Mucosa of descending colon (tissue), 3 donors: ENCODE results near the gene ALPI. TPM values are rescaled to one million over a fixed set of nuclear protein-coding genes. Genes with fewer than 3 reads are reported as not detected.
"Not testable (repeated sequence)": the region's sequence is repeated elsewhere in the genome, so short reads cannot be mapped to it uniquely, and the experiment has no call there.

ENCODE experiments used
- ATAC-seq: fragments of 200-7000 bp; cut with Tn5 transposase; one replicate; pipeline ENCODE4 v1.9.1; 2020; ENCODE audit warnings: mild to moderate bottlenecking, moderate library complexity
- DNase-seq, 3 donors: peaks; one replicate each; pipeline ENCODE4 v3.0.0-alpha.2; 2020
- H3K36me3 ChIP-seq: fragments of 200-600 bp; one replicate; pipeline ENCODE4 v1.8.0; 2021; ENCODE audit warnings: low read depth, mild to moderate bottlenecking
- H3K4me1 ChIP-seq: fragments of 200-600 bp; one replicate; pipeline ENCODE4 v1.8.0; 2021; ENCODE audit warnings: low read depth, mild to moderate bottlenecking
- H3K4me3 ChIP-seq: fragments of 200-600 bp; one replicate; pipeline ENCODE4 v1.8.0; 2021; ENCODE audit warnings: mild to moderate bottlenecking
- H3K9me3 ChIP-seq: fragments of 200-600 bp; one replicate; pipeline ENCODE4 v1.8.0; 2021; ENCODE audit warnings: mild to moderate bottlenecking
- intact Hi-C, 2 donors: fragments of 100-400 bp; cut with DNase I in 1 of 2; cut with micrococcal nuclease in 1 of 2; formaldehyde crosslinking; loops; one replicate each; pipeline versions ENCODE4 v1.11.0 to v1.11.1; 2022; cut with DNase I, micrococcal nuclease
- total RNA-seq, 3 donors: library from RNA; stranded (reverse); fragmentation: NEBNext Ultra II Directional in 2 of 3; extraction: Animal tissue kit (Norgen Biotek cat#: 25700) in 2 of 3; gene quantifications; one replicate each; pipeline versions ENCODE4 v1.2.1 to v1.2.4, GENCODE V29; 2021 to 2023
- TF ChIP-seq, protein P1 (sequence below): fragments of 200-600 bp; IDR thresholded peaks from one replicate; pipeline ENCODE4 v1.8.0; 2022; ENCODE audit warnings: antibody characterized with exemption, mild to moderate bottlenecking
- donor health status: DM: no; HTN: no; CAD: no; lungs with moderate emphysema.
- donor health status: DM: no; HTN: no; CAD: no.
- donor health status: DM: no; HTN: yes; CAD: no.

ALPI gene
- total RNA-seq, 3 donors from 2014 or later: 8.5 to 24.6 (median 24.4) TPM

DNA sequence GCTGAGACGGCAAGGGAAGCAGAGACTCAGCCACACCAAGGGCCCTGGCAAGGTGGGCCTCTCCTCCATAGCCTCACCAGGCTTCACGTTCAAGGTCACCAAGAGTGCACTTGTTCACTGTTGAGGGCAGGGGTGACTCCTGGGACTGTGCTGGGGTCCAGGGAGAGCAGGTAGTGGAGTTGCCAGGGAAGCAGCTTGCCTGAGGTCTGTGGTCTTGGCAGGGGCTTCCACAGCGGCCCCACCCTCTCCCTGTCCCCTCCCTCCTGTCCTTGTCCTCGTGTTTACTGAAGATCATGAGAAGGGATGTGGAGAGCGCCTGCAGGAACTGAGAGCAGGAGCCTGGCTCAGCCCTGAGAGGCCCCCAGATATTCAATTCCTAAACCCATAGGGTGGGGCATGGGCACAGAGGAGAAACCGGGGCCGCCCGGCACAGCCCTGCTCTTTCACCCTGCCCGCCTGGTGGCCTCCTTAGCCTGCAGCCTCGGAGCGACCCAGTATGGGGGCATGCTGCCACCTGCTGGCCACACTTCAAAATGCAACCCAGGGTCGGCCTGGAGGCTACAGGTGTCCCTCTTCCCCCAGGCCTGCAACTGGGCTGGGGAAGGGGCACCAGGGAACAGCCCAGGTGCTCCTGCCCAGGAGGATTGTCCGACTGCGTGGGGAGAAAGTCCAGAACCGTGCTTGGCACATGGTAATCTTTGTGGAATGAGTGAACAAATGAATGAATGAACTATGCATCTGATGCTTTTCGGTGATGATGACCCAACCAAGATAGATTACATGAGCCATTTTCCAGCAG is 15.5 kb upstream of the ALPI start:
- not testable (repeated sequence) for H3K4me3 ChIP-seq, H3K9me3 ChIP-seq, H3K36me3 ChIP-seq, H3K4me1 ChIP-seq
- peak; percentile 82 to 92 (median 91) for DNase-seq
- peak; percentile 88 for ATAC-seq
- TF ChIP-seq, protein P1, sequence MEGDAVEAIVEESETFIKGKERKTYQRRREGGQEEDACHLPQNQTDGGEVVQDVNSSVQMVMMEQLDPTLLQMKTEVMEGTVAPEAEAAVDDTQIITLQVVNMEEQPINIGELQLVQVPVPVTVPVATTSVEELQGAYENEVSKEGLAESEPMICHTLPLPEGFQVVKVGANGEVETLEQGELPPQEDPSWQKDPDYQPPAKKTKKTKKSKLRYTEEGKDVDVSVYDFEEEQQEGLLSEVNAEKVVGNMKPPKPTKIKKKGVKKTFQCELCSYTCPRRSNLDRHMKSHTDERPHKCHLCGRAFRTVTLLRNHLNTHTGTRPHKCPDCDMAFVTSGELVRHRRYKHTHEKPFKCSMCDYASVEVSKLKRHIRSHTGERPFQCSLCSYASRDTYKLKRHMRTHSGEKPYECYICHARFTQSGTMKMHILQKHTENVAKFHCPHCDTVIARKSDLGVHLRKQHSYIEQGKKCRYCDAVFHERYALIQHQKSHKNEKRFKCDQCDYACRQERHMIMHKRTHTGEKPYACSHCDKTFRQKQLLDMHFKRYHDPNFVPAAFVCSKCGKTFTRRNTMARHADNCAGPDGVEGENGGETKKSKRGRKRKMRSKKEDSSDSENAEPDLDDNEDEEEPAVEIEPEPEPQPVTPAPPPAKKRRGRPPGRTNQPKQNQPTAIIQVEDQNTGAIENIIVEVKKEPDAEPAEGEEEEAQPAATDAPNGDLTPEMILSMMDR: peak; percentile 85
- intact Hi-C loops: loop anchor here (10.0 kb wide), 1 partner anchor 536 kb away; no protein-coding TSS in a partner anchor

DNA sequence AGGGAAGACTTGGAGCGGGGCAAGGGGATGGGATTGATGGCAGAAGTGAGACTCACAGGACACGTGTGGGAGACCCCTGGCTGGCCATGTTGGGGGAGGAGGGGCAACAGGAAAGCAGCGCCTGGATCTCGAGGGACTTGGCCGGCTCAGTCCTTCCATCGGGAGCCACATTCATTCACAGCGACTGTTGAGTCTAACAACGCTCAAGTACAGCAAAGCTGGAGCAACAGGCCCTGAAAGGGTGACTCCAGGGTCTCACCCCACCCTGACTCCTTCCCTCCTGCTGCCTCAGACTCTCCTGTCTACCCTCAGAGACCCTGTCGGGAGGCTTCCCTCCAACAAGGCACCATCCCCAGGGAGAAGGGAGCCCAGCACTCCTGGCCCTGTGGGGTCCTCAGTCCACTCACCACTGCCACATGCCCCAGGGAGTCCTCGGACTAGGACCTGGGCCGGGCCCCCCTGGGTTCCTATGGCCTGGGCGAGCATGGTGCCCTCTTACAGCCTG is 14.8 kb upstream of the ALPI start:
- Histone ChIP-seq H3K4me1 (no peaks in the 10 kb centered on the region), H3K36me3 (no peaks in the 10 kb centered on the region), H3K4me3 (no peak overlapping the region), H3K9me3 (no peaks in the 10 kb centered on the region)
- ATAC-seq: no peak
- no peak for DNase-seq
- intact Hi-C loops: loop anchor here (10.0 kb wide), 1 partner anchor 536 kb away; no protein-coding TSS in a partner anchor
- TF ChIP-seq, protein P1: no peak

DNA sequence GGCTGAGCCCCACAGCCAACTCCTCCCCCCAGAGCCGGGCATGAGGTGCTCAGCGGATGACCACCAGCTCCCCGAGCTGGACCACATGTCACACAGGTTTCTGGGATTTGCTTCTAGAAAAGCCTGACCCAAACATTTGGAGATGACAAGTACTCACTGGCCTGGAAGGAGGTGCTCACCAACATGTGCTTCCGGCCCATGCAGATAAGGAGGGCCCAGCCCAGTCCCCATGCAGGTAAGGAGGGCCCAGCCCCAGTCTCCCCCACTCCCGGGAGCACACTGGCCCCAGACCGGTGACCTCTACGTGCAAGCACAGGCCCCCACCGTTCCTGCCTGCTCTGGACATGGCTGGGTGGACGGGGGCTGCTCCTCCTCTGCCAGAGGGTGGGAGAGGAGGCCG is 14.0 kb upstream of the ALPI start:
- not testable (repeated sequence) for H3K9me3 ChIP-seq, H3K36me3 ChIP-seq, H3K4me1 ChIP-seq, DNase-seq, H3K4me3 ChIP-seq, ATAC-seq
- intact Hi-C loops: loop anchor here (10.0 kb wide), 1 partner anchor 537 kb away; no protein-coding TSS in a partner anchor

DNA sequence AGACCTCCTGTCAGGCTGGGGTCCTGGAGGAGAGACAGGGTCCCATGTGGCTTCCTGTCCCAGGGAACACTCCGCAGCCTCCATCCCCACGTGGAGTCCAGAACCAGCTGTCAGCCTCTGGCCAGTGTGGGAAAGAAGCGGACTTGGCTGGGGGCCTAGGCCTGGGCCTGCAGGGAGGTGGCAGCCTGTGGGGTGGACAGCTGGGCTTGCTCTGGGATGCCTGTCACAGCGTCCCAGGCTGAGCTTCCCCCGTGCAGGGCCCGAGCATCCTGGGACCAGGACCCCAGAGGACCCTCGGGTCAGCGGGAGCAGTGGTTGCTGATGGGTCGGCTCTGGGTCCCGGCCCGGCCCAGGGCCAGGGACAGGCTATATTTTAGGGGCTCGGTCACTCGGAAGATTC is 13.5 kb upstream of the ALPI start:
- ATAC-seq, H3K9me3 ChIP-seq, DNase-seq, H3K4me1 ChIP-seq, H3K4me3 ChIP-seq, H3K36me3 ChIP-seq: not testable (repeated sequence)
- intact Hi-C loops: loop anchor here (10.0 kb wide), 1 partner anchor 538 kb away; no protein-coding TSS in a partner anchor

DNA sequence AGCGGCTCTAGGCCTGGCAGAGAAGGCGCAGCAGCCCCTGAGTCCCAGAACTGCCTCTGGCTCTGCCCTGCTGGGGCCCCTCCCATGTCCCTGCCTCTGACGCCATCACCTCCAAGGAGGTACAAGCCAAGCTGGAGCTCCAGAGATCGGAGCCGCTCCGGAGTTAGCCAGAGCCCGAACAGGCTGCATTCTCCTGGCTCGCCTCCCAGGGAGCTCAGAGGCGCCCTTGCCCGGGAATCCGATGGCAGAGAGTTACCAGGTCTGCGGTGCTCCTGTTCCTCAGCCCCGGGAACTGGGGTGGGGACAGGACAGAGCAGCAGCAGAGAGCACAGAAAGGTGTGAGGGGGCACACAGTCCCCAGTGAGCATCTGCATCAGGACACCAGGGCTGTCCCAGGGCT is 12.9 kb upstream of the ALPI start:
- intact Hi-C loops: loop anchor here (10.0 kb wide), 1 partner anchor 538 kb away; no protein-coding TSS in a partner anchor
- not testable (repeated sequence) for DNase-seq, H3K9me3 ChIP-seq, ATAC-seq, H3K36me3 ChIP-seq, H3K4me3 ChIP-seq, H3K4me1 ChIP-seq

DNA sequence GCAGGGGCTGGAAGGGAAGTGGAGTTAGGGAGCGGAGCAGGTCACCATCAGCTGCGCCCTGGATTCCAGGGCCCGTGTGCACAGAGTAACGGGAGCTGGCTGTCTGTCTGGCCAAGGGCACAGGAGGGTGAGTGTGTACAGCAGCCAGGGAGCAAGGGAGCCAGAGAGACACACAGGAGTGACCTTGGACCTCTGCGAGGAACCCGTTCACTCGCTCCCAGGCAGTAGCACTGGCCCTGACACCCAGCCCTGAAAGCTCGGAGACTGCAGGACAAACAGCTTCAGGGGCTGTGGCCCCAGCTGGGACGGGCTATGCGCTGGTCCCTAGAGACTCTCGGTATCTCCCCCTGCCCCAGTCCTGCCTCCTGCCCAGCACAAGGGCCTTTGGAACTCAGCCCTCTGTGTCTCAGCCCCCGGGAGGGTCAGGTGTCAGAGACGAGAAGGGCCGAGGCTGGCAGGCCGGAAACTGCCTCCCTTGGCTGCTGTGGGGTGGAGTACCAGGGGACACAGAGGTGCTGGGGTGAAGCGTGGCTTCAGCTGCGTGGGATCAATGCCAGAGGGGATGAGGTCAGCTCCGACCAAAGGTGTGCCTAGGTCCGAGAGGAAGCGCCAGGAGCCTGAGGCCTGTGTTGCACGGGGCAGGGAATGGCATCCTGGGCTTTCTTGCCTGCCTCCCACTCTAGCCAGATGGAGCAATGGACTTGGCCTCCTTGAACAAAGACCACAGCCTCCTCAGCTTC is 12.1 kb upstream of the ALPI start:
- not testable (repeated sequence) for ATAC-seq, H3K4me3 ChIP-seq, DNase-seq, H3K9me3 ChIP-seq, H3K4me1 ChIP-seq, H3K36me3 ChIP-seq
- intact Hi-C loops: loop anchor here (10.0 kb wide), 1 partner anchor 539 kb away; no protein-coding TSS in a partner anchor

DNA sequence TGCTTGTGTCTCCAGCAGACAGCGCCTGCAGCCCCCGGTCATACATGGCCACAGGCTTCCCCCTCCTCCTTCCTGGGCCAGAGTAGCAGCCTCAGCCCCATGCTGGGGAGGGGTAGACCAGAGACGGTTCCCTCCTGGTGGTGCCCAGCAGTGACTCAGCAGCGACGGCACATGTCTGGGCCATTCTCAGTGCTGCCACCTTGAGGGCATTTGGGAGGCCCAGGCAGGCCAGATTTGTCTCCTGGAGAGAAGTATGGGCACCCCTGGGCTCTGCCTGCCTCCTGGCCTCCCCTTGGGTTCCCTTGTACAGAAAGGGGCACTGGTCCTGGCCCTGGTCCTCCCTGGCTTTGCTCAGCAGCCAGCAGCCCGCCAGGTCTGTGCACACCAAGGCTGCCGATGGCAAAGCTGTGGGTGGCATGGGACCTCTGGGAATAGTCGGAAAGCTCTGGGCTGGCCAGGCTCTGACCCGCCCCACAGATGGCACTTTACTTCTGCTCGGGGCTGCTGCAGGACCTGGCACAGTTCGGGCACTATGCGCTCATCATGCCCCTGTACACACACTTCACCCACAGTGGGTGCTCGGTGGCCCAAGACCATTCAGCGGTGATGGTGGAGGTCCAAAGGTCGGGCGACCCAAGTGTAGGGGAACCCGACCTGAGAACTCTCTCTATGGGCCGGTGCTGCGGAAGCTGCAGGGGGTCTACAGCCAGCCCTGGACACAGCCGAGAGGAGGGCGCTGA is 11.4 kb upstream of the ALPI start:
- DNase-seq: peak in 2 of 3 donors; percentile 64 to 71

DNA sequence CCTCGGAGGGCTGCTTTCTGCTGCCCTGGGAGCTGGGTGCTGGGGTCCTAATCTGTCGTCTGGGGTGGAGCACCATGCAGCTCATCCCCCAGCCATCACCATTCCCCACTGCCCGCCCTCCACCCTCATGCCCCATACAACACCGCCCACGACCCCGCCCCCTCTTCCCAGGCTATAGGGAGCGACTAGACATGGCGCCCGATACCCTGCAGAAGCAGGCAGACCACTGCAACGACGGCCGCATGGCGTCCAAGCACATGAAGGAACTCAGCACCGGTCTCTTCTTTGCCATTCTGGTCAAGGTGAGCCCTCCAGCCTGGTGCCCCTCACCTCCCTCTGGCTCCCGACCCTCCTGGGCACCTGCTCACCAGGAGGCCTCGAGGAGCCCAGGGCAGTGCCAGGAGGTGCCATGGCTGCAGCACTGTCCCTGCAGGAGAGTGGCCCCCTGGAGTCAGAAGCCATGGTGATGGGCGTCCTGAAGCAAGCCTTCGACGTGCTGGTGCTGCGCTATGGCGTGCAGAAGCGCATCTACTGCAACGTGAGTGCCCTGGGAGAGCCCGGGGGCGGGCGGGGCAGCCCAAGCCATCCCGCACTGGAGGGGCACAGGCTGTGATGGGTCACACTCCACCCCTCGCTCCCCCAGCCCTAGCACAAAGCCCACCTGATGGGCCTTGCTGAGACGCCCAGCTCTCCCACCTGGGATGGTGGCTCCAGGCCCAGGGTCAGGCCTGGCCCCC is 10.6 kb upstream of the ALPI start:
- not testable (repeated sequence) for H3K9me3 ChIP-seq, DNase-seq, H3K4me3 ChIP-seq, H3K36me3 ChIP-seq, ATAC-seq, H3K4me1 ChIP-seq
- intact Hi-C loops: loop anchor here (5.0 to 10.0 kb wide), 2 partner anchors 72 to 541 kb away; no protein-coding TSS in a partner anchor

More for the DNA sequence above, 11.4 kb upstream of the ALPI start:
- intact Hi-C loops: loop anchor here (5.0 to 10.0 kb wide), 2 partner anchors 73 to 540 kb away; no protein-coding TSS in a partner anchor
- Histone ChIP-seq H3K4me3 (no peak overlapping the region), H3K4me1 (no peaks in the 10 kb centered on the region), H3K36me3 (no peaks in the 10 kb centered on the region), H3K9me3 (no peaks in the 10 kb centered on the region)
- ATAC-seq: peak; percentile 58
- TF ChIP-seq, protein P1: peak; percentile 74

DNA sequence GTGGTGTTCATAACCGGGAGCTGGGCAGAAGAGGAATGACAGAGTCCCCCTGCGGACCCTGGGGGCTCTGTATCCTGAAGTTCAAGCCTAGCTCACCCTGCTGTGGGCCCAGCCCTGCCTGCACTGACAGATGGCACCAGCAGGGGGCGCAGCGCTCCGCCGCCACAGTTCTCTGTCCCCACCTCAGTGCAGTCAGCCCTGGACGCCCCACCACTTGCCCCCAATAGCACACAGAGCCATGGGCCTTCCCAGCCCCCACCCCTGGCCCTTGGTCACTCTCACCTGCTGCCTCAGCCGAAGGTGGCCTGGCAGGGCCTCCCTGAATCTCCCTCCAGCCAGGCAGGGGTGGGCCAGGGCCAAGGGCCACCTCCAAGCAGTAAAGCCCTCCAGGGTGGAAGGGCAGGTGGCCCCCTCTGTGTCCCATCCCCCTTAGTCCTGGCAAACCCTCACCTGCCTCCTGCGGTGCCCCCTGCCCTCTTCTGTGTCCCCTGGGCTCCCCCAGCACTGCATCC is 9.6 kb upstream of the ALPI start:
- DNase-seq, H3K9me3 ChIP-seq, H3K36me3 ChIP-seq, H3K4me3 ChIP-seq, H3K4me1 ChIP-seq: not testable (repeated sequence)
- intact Hi-C loops: loop anchor here (5.0 to 10.0 kb wide), 2 partner anchors 71 to 542 kb away; no protein-coding TSS in a partner anchor
- peak; percentile 46 for ATAC-seq
